ENCODE data around the gene TJP1.

GRCh38 chr15:29693225-29693624 lies 129.0 kb downstream of the TJP1 start:
- TF ChIP-seq CTCF (IDR thresholded peaks at IDR 0.05) (no peak), POLR2A (IDR thresholded peaks at IDR 0.05) (no peak)

Data from gastroesophageal sphincter (tissue), 3 donors.